HuH-7 (cell line): ENCODE results near the gene COBL.

Source experiments
- DNase-seq: peaks from one replicate; pipeline ENCODE4 v3.0.0; 2011; ENCODE audit warnings: low spot score

Gene COBL

GRCh38 chr7:51275532-51275931 lies 41.1 kb downstream of the COBL start:
- DNase-seq = no peak

- DNase-seq = no peak
These were observed 41.7 kb downstream of the COBL start for GRCh38 chr7:51274955-51275354.

GRCh38 chr7:51274001-51274400 lies 42.6 kb downstream of the COBL start:
- no peak for DNase-seq

- no peak for DNase-seq
These were observed 43.2 kb downstream of the COBL start for GRCh38 chr7:51273360-51273759.

GRCh38 chr7:51270965-51271364 lies 45.6 kb downstream of the COBL start:
- no peak for DNase-seq

GRCh38 chr7:51269911-51270310 lies 46.7 kb downstream of the COBL start:
- no peak for DNase-seq

GRCh38 chr7:51269321-51269720 lies 47.3 kb downstream of the COBL start:
- DNase-seq = no peak

- DNase-seq = no peak
These were observed 47.8 kb downstream of the COBL start for GRCh38 chr7:51268859-51269258.

GRCh38 chr7:51267169-51267568 lies 49.4 kb downstream of the COBL start:
- no peak for DNase-seq

GRCh38 chr7:51265066-51265907 lies 51.3 kb downstream of the COBL start:
- peak; percentile 38 for DNase-seq

GRCh38 chr7:51263631-51264484 lies 52.8 kb downstream of the COBL start:
- no peak for DNase-seq

GRCh38 chr7:51262796-51263531 lies 53.6 kb downstream of the COBL start:
- no peak for DNase-seq

- no peak for DNase-seq
These were observed 54.4 kb downstream of the COBL start for GRCh38 chr7:51261950-51262795.

GRCh38 chr7:51261117-51261835 lies 55.3 kb downstream of the COBL start:
- no peak for DNase-seq

- no peak for DNase-seq
These were observed 56.1 kb downstream of the COBL start for GRCh38 chr7:51260516-51260915.

GRCh38 chr7:51259766-51260165 lies 56.8 kb downstream of the COBL start:
- DNase-seq = no peak

GRCh38 chr7:51256916-51257315 lies 59.7 kb downstream of the COBL start:
- DNase-seq = no peak

- DNase-seq = no peak
These were observed 60.3 kb downstream of the COBL start for GRCh38 chr7:51256209-51256781.

GRCh38 chr7:51255536-51256208 lies 60.9 kb downstream of the COBL start:
- no peak for DNase-seq

GRCh38 chr7:51255036-51255435 lies 61.6 kb downstream of the COBL start:
- DNase-seq = no peak
